GDM1 (cell line): ENCODE results near the gene MT2A.
A peak's percentile ranks its signal among the peaks of the same experiment; 100 is the strongest.
"Not testable (repeated sequence)": the region's sequence is repeated elsewhere in the genome, so short reads cannot be mapped to it uniquely, and the experiment has no call there.

Experiments used
- DNase-seq: peaks from one replicate; lab custom pipeline; 2025; lab: John Stamatoyannopoulos, UW

Gene MT2A

DNA sequence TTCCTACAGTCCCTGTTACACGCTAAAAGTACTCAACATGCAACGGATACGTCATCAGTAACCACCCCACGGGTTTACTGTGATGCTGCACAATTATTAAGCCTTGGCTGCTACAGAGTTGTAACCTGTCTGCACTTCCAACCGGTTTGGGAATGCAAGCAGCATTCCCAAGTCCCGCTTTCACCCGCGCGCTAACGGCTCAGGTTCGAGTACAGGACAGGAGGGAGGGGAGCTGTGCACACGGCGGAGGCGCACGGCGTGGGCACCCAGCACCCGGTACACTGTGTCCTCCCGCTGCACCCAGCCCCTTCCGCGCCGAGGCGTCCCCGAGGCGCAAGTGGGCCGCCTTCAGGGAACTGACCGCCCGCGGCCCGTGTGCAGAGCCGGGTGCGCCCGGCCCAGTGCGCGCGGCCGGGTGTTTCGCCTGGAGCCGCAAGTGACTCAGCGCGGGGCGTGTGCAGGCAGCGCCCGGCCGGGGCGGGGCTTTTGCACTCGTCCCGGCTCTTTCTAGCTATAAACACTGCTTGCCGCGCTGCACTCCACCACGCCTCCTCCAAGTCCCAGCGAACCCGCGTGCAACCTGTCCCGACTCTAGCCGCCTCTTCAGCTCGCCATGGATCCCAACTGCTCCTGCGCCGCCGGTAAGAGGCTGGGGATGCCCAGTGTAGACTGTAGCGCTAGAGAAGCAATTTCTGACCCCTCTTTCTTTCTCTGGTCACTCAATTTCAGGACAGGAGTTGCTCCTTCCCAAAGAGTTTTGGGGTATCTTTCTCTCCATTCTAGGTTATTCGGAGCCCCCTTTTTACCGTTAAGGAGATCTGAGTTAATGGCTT, at the start of gene MT2A:
MT2A (plus strand) TSS at position 542 of the 833 bp plus-strand sequence; CDS start at position 614, 72 bp downstream.
- peak; percentile 73 for DNase-seq

DNA sequence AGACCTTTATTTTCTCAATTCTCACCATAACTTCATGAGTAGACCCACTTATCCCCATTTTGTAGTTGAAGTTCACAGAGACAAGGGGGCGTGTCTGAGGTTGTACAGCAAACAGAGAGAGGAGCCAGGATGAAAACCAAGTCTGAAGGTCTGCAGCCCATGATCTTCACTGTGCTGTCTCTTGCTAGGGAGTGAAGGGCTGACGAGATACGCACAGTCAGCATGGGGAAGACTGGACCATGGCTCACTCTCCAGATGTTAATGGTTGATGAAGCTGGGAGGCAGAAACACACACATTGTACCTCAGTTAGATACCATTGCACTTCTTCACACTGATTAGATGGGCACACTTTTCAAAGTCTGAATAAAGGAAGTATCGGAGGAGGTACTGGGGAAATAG, 49.3 kb upstream of the MT2A start:
- DNase-seq = no peak

DNA sequence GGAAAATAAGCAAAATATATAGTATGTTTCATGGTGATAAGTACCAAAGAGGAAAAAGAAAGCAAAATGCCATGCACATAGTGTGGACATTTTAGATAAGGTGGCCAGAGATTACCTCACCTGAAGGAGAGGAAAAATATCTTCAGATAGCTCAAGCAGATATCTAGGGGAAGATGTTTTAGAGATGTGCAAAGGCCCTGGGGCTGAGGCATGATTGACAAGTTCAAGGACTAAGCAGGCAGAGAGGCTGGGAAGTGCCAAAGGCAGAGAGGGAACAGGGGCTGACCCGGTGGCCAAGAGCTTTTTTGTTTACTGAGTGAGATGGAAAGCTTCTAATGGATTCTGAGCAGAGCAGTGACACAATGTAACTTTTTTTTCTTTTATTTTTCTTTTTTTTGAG, 47.9 kb upstream of the MT2A start:
- DNase-seq = no peak

DNA sequence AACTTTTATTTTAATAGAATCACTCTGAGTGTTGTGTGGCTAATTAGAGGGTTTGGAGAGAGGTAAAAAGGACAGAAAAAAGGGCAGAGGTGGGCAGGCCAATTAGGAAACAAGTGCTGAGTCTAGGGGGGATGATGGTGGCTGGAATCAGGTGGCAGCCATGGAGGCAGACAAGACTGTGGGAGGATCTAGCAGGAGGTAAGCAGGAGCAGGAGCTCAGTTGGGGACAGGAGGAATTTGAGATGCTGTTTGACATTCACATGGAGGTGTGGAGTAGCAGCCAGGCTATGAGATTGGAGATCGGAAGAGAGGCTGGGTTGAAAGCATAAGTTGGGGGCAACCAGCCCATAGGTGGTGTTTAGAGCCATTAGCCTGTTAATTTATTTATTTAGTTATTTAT, 47.3 kb upstream of the MT2A start:
- no peak for DNase-seq

DNA sequence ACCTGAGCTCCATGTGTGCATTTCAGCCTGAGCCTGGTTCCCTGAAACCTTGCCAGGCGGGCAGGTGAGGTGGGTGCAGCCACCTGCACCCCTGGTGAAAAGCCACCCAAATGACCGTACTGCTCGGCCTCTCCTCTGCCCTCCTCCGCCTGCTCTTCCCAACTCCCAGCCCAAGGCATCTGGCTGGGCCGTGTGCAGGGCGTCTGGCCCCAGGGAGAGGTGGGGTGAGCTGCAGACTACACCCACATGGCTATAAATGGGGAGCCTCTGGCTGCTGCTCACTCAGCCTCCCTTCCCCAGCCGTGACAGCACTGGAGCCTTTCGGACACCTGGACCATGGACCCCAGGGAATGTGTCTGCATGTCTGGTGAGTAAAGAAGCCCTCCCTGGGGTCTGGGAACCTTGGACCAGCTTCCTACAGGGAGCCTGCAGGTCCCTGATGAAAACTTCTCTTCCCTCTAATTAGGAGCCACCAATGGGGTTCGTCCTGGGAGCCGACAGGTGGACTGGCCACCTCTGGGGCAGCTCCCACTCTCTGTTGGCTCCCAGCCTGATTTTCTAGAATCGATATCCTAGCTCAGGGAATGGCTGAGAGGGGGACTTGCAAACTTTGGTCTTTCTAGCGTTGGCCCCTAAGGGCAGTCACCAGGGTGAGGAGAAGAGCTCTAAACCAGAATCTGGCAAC, 43.4 kb upstream of the MT2A start, which contains the start of gene MT4:
MT4 (plus strand) TSS at position 281 of the 685 bp plus-strand sequence; CDS start at position 337, 56 bp downstream.
- no peak for DNase-seq

DNA sequence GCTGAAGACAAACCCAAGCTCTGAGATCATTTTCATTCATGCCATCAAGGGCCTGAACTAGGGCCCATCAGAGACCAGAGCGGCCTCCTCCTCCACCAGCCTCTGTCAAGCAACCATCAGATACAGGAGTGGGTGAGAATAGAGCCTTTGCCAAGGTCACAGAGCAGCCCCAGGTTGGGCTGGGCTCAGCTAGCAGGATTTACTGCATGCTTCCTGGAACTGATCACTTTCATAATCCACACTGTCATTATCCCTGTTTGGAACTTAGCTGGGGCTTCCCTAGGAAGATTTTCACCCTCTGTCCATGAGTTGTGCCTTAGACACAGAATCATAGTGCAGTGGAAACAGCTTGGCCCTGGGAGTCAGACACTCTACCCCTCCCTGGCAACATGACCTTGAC, 38.4 kb upstream of the MT2A start:
- no peak for DNase-seq

DNA sequence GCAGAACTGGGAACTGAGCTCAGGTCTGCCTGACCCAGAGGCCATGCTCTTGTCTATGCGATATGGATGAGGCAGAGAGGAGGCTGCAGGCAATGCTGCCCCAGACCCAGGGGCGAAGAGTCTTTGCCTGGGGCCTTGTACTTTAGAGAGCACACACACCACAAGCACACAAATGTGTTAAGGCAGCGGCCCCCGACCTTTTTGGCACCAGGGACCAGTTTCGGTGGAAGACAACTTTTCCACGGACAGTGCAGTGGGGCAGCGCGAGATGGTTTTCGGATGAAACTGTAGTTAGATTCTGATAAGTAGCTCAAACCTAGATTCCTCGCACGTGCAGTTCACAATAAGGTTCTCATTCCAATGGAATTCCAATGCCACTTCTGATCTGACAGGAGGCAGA, 36.9 kb upstream of the MT2A start:
- DNase-seq = no peak

DNA sequence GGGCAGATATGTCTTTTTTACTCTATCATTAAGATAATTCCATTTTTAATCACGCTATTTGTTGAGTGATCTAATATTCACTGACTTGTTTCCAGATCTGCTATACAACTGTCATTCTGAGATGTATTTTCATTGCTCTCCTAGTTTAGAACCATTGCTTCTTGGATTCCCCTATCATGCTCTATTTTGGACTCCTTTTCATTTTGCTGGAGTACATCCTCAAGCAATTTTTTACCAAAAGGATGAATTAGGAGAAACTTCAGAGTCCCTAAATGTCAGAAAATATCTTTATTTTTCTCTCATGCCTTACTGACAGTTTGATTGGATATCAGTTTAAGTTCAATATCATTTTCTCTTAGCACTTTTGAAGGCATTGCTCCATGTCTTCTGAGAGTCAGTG, 33.8 kb upstream of the MT2A start:
- no peak for DNase-seq

DNA sequence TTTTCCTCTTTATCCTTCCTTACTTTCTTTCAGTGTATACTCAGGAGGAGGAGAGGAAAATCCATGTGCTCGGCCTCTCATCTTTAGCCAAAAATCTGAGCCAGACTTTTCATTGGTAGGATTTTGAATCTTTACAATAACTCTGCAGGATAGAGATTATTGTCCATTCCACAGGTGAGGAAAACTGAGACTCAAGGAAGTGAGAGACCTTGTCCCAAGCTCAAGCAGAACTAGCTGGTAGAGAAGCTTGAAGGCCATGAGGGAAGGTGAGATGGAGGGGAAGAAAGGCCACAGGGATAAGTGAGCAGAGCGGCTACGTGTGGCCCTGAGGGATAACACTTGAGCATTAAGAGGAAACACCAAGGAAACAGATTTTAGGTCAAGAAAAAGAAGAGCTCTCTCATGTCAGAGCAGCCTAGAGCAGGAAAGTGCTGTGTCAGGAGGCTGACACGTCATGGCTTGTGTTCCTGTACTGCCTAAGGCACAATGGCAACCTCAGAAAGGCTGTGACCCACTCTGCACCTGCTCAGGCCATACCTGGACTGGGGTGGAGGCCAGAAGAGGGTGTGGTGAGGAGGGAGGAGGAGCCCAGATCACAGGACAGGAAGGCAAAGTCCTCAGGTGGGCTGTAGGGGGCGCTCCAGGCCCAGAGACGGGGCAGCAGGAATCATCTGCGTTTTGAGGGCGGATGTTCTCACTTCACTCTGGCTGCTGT, 31.6 kb upstream of the MT2A start:
- DNase-seq = peak; percentile 16

DNA sequence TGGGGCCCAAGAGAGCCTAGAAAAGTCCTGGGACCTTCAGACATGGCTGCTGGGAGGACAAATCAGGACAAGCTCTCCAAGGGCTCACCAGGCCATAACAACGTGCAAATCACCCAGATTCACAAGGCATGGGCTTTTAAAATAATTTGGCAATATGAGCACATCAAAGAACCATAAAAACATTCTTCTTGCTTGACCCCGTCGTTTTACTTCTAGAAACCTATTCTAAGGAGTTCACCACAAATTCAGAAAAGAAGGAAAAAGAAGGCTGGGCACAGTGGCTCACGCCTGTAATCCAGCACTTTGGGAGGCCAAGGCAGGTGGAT, 31.1 kb upstream of the MT2A start:
- no peak for DNase-seq

DNA sequence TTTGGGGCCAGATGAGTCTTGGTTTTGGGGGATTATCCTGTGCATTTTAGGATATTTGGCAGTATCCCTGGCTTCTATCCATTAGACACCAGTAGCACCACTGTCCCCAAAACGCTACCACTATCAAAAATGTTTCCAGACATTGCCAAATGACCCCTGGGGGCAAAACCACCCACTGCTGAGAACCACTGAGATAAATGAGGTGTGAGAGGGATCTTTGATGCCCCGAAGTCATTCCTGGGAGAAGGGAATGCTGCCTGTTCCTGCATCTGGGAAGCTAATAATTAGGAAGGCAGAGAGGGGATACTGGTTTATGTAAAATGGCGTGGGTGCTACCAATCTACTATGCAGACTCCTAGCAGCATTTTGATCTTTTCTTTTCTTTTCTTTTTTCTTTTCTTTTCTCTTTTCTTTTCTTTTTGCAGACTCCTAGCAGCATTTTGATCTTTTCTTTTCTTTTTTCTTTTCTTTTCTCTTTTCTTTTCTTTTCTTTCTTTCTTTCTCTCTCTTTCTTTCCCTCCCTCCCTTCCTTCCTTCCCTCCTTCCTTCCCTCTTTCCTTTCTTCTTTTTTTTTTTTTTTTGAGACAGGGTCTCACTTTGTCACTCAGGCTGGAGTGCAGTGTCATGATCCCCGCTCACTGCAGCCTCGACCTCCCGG, 27.9 kb upstream of the MT2A start:
- no peak for DNase-seq

DNA sequence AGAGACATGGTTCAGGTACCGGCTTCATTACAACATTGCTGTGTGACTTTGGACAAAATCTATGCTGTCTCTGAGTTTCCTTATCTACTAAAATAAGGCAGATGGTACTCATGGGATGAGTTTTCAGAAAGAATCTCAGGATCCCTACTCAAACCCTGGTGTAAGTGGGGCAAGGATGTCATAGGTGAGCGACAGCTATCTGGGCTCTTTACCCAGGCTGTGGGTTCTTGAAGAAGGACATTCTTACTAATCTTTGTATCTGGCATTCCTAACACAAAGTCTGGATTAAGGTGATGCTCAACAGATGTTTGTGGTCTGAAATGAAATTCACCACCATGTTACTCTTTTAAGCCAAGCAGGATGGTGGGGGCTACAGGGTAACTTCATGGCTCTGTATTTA, 25.5 kb upstream of the MT2A start:
- not testable (repeated sequence) for DNase-seq

DNA sequence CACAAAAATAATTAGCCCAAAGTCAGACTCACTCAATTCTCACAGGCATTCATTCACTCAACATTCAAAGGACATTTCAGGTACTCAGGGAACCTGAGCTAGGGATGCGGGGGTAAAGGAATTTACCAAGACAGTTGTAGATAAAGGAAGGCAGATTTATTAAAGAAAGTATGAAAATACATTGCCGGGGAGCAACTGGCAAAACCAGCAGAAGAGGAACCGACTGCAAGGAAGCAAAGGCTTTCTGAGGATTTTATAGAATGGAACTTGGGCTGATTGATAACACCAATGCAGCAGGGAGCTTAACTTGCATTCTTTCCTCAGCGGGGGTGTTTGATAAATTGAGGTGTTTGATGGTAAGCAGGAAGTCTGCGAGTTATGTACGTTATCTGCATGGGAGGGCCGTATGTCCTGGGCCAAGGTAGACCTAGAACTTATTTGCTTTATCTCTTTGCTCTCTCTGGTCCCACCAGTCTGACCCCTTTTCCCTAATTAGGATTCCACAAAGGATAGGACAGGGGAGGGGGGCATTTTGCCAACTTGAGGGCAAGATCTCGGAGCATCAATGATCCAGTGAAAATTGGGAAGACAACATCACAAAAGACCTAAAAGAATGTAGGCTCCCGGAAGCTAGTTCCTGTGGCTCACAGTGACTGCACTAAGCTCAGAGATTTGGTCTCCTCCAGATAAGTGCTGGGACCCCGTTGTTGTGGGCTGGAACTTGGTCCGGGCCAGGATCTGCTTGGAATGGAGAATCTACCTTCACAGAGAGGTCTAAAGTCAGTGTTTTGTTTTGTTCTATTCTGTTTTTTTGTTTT, 24.8 kb upstream of the MT2A start:
- no peak for DNase-seq

DNA sequence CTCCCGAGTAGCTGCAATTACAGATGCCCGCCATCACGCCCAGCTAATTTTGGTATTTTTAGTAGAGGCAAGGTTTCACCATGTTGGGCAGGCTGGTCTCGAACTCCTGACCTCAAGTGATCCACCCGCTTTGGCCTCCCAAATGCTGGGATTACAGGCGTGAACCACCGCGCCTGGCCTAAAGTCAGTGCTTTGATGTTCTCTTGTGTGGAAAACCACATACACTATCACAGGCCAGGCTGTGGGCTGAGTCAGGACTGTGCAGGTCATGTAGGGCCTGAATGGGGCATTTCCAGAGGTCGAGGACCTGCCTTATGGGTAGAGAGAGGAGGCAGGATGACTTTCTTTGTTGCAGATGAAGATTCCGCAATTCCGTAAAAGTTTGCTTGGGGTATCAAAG, 24.1 kb upstream of the MT2A start:
- no peak for DNase-seq

DNA sequence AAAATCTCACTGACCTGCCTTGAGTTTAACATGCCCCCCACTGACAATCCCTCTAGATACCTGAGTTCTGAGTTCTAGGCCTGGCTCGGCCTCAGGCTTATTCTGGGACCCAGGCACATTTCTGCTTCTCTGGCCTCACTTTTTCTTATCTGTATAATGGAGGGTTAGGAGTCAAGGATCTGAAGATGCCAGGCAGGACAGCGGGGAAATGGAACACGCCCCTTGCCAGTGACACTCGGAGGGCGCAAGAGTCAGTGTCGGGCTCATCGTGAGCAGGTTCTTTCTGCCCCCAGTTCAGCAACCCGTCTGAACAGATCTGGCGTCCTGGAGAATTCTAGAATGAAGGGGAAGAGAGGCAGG, 19.6 kb upstream of the MT2A start:
- no peak for DNase-seq

DNA sequence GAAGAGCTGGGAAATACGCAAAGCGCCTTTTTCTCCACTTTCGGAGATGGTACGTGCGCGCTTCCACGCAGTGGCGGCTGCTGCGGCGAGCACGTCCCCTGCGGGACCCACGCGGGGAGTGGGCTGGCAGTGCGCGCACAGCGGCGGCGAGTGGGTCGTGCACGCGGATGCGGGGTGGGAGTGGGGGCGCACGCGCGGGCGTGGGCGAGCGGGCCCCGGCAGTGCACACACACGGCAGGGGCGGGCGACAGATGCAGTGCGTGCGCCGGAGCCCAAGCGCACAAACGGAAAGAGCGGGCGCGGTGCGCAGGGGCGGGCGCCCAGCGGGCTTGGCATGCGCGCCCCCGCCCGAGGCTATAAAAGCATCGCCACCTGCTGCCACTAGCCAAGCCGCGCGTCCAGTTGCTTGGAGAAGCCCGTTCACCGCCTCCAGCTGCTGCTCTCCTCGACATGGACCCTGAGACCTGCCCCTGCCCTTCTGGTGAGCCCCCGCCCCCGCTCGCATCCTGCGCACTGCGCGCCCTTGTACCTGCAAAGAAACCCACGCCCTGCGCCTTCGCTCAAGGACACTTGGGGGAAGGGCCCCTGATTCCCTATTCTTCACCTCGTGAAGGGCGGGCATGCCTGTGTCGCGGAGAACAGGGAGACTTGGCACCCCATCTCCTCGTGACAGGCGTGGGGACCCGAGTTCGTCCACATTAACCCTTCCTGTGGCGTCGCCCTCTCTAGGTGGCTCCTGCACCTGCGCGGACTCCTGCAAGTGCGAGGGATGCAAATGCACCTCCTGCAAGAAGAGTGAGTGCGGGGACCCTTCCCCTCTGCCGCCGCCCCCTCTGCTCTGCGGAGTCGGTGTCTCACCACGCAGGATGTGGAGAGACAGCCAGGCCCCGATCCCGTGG, 19.0 kb upstream of the MT2A start, which contains the start of gene MT3:
MT3 (plus strand) TSS at position 388 of the 899 bp plus-strand sequence; CDS start at position 451, 63 bp downstream.
- DNase-seq = no peak

DNA sequence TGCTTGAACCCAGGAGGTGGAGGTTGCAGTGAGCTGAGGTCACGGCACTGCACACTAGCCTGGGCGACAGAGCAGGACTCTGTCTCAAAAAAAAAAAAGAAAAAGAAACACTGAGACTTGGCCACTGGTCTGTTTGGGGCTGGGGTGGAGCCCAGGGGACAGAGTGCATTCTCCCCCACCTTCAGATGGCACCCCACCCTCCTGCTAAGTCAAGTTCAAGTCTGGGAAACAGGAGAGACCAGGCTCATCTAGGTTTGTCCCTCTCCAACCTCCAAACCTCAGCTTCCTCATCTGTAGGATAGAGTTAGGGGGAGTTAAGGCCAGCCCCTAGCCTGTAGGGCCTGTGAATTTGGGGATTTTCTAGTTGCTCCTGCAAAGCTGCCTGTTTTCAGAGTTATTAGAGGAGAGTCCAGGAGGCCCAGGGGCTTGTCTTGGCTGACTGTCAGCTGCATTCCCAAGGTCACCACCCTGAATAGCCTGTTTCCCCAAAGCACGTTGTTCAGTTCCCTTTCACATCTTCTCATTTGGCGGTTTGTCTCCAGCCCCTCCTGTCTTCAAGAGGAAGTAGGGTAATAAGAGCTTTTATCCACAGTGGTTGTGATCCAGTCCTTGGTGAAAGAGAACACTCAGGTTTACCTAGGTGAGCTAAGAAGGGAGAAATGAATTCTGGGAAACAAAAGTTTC, 16.9 kb upstream of the MT2A start:
- DNase-seq = peak; percentile 42

DNA sequence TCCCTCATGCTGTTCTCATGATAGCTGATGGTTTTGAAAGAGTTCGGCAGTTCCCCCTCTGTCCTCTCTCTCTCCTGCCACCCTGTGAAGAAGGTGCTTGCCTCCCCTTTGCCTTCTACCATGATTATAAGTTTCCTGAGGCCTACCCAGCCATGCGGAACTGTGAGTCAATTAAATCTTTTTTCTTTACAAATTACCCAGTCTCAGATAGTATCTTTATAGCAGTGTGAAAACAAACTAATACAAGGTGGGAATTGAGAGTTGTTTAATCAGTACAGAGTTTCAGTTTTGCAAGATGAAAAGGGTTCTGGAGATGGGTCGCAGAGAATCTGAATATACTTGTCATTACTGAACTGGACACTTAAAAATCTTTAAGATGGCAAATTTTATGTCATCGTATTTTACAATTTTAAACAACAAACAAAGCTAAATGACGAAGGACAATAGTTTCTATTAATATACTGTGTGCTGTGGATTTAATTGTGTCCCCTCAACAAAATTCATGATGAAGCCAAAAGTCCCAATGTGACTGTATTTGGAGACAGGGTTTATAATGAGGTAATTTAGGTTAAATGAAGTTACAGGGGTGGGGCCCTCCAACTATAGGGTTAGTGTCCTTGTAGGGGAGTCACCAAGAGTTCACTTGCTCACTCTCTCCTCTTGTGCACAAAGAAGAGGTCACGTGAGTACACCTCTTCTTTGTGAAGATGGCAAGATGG, 14.7 kb upstream of the MT2A start:
- no peak for DNase-seq

DNA sequence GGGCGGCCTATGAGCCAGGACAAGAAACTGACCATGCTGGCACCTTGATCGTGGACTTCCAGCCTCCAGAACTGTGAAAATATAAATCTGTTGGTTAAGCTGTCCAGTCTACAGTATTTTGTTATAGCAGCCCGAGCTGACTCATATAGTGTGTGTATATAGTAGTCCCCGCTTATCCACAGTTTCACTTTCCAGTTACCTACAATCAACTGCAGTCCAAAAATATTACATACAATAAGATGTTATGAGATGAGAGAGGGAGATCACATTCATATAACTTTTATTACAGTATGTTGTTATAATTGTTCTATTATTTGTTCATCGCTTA, 14.1 kb upstream of the MT2A start:
- no peak for DNase-seq
